Endothelial cell of umbilical vein (primary cell): ENCODE data around the gene HDAC4.

Experiments used
- FOS ChIP-seq: IDR thresholded peaks from 2 replicates; pipeline ENCODE4 v1.6.1; 2011; ENCODE audit warnings: mild to moderate bottlenecking, low read length, moderate library complexity, borderline replicate concordance; ENCODE audit not compliant: insufficient read depth
- POLR2A ChIP-seq: IDR thresholded peaks from 2 replicates; pipeline ENCODE4 v1.6.1; 2012; ENCODE audit warnings: low read depth, mild to moderate bottlenecking, control low read depth, low read length
- POLR2AphosphoS5 ChIP-seq: IDR thresholded peaks from 2 replicates; pipeline ENCODE4 v1.6.1; 2012; ENCODE audit warnings: low read depth, mild to moderate bottlenecking, control low read depth, low read length, moderate library complexity; ENCODE audit not compliant: insufficient read depth
- TF ChIP-seq, protein P1 (sequence below), 2 donors: IDR thresholded peaks; 1 replicate in 1 of 2; 2 replicates in 1 of 2; pipeline ENCODE4 v1.5.1; 2011; ENCODE audit warnings: low read length in 2 of 2, mild to moderate bottlenecking in 2 of 2, moderate library complexity in 2 of 2, control low read depth in 1 of 2, inconsistent platforms in 1 of 2, low read depth in 1 of 2; ENCODE audit not compliant: insufficient read depth in 1 of 2; ENCODE audit errors: extremely low read depth in 1 of 2

GRCh38 chr2:239124152-239124899 is 276.5 kb downstream of the HDAC4 start:
- TF ChIP-seq, protein P1, sequence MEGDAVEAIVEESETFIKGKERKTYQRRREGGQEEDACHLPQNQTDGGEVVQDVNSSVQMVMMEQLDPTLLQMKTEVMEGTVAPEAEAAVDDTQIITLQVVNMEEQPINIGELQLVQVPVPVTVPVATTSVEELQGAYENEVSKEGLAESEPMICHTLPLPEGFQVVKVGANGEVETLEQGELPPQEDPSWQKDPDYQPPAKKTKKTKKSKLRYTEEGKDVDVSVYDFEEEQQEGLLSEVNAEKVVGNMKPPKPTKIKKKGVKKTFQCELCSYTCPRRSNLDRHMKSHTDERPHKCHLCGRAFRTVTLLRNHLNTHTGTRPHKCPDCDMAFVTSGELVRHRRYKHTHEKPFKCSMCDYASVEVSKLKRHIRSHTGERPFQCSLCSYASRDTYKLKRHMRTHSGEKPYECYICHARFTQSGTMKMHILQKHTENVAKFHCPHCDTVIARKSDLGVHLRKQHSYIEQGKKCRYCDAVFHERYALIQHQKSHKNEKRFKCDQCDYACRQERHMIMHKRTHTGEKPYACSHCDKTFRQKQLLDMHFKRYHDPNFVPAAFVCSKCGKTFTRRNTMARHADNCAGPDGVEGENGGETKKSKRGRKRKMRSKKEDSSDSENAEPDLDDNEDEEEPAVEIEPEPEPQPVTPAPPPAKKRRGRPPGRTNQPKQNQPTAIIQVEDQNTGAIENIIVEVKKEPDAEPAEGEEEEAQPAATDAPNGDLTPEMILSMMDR (IDR thresholded peaks at IDR 0.05; ENCODE audit: extremely low read depth in 1 of 2, insufficient read depth in 1 of 2, low read depth in 1 of 2, low read length in 2 of 2), result no peak
- TF ChIP-seq POLR2A, result no peak
- TF ChIP-seq FOS, result no peak
- no peak for TF ChIP-seq POLR2AphosphoS5
